HCT116 (cell line): ENCODE data around the gene AGPS.

Experiments used
- POLR2A ChIP-seq: IDR thresholded peaks from 2 replicates; pipeline ENCODE4 v1.7.0; 2011; ENCODE audit warnings: borderline replicate concordance; ENCODE audit not compliant: insufficient read depth, insufficient read length; ENCODE audit errors: extremely low read depth
- TF ChIP-seq, protein P1 (sequence below): IDR thresholded peaks from 2 replicates; pipeline ENCODE4 v1.6.1; 2012; ENCODE audit warnings: low read depth

DNA sequence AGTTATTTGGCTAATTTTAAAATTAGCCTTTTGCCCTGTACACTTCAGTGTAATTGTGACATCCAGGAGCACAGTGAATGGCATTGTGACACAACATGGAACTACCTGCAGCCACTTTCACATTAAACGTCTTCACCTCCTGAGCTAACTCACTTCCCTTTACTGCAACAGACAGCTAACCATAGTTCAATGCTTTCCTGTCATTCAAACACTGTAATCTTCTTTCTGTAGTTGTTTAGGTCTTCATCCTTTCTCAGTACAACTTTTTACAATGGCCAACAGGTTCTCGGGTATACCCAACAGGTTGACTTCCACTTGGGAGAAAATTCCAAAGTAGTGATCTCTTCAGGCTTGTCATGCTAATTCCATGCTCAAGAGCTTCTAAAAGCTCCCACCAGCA lies 8.6 kb upstream of the AGPS start:
- TF ChIP-seq, protein P1, sequence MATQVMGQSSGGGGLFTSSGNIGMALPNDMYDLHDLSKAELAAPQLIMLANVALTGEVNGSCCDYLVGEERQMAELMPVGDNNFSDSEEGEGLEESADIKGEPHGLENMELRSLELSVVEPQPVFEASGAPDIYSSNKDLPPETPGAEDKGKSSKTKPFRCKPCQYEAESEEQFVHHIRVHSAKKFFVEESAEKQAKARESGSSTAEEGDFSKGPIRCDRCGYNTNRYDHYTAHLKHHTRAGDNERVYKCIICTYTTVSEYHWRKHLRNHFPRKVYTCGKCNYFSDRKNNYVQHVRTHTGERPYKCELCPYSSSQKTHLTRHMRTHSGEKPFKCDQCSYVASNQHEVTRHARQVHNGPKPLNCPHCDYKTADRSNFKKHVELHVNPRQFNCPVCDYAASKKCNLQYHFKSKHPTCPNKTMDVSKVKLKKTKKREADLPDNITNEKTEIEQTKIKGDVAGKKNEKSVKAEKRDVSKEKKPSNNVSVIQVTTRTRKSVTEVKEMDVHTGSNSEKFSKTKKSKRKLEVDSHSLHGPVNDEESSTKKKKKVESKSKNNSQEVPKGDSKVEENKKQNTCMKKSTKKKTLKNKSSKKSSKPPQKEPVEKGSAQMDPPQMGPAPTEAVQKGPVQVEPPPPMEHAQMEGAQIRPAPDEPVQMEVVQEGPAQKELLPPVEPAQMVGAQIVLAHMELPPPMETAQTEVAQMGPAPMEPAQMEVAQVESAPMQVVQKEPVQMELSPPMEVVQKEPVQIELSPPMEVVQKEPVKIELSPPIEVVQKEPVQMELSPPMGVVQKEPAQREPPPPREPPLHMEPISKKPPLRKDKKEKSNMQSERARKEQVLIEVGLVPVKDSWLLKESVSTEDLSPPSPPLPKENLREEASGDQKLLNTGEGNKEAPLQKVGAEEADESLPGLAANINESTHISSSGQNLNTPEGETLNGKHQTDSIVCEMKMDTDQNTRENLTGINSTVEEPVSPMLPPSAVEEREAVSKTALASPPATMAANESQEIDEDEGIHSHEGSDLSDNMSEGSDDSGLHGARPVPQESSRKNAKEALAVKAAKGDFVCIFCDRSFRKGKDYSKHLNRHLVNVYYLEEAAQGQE = no peak
- TF ChIP-seq POLR2A = no peak
